GM19023 (cell line): ENCODE measurements around the gene CPNE6.

ENCODE experiments used
- ATAC-seq: cut with Tn5 transposase; IDR thresholded peaks from one replicate; pipeline ENCODE4 v1.9.1; 2021; ENCODE audit warnings: mild to moderate bottlenecking, moderate library complexity; ENCODE audit not compliant: unreplicated experiment

CPNE6 gene

GRCh38 chr14:24068711-24069410 lies 2.5 kb upstream of the CPNE6 start:
- no peak for ATAC-seq

DNA sequence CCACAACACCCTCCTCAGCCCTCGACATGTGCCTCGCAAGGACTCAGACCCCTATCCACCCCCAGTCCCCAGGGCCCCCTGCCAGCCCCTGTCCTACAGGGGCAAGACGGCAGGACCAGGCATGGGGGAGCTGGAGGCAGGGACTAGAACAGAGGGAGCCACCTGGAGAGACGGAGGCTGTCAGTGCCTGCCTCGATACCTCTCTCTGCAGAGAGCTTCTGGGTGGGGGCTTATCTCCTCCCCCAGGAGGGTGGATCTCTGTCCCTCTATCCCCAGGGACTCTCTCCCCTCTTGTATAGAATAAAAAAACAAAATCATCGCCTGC lies 2.0 kb upstream of the CPNE6 start:
- no peak for ATAC-seq

DNA sequence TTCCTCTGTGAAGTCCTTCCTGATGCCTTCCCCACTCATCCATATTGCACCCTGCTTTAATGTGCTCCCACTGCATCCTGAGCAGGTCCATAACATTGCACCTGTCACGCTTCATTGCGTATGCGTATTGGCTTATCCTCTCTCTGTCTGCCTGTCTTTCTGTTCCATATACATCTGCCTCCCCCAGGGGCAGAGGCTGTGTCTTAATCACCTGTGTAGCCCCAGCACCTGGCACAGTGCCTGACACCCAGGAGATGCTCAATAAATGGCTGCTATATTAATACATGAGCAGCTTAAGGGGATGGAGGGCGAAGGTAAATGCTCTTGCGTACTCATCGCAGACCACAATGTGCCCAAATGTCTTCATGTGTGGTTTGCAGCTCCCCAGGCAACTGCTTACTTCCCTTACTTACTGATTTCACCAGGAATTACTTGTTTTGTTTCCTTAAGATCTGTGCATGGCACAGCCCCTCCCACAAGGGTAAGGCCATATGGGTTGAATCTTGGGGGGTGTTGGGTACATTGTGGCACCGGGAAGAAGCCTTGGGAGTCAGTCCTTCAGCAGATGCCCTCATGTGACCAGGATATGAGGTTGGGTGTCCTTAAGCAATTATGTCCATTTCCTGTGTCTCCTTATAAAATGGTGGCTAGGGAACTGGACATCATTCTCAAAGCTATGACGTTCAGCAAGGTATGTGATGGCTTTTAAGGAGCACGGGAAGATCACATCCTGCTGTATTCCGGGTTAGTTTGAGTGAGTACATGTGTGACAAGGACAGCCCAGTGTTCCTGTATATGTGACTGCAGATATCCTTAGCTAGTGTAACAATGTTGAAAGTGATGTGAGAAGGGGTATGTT lies 848 bp upstream of the CPNE6 start:
- no peak for ATAC-seq

- no peak for ATAC-seq
These were observed 571 bp downstream of the CPNE6 start for GRCh38 chr14:24071836-24072430.

- no peak for ATAC-seq
These were observed 1.1 kb downstream of the CPNE6 start for GRCh38 chr14:24072436-24072835.

DNA sequence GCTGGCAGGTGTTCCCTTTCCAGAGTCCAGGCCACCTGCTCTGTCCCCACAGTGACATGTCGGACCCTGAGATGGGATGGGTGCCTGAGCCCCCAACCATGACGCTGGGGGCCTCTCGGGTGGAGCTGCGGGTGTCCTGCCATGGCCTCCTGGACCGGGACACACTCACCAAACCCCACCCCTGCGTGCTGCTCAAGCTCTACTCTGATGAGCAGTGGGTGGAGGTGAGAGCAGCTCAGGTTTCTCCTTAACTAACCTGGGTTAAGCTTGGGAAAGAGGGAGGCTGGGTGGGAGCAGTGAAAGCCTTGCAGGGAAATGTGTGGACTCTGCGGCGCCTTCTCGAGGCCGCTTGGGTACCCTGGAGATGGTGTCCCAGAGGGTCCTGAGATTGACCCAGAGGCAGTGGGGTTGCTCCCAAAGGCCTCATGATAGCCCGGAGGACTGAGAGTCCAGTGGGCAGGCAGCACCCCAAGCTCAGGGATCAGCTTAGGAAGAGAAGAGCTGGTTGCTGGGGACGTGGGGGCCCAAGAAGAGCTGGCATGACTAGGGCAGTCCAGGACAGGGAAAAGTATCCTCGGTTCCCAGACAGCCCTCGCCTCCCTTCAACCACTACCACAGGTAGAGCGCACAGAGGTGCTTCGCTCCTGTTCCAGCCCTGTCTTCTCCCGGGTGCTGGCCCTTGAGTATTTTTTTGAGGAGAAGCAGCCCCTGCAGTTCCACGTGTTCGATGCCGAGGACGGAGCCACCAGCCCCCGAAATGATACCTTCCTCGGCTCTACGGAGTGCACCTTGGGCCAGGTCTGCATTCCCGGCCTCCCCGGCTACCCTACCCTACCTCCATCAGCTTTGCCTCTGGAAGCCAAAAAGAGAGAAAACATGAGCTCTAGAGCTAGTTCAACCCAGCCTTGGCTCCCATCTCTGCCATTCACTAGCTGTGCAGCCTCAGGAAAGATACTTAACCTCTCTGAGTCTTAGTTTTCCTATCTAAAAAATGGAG lies 1.8 kb downstream of the CPNE6 start:
- ATAC-seq = no peak

GRCh38 chr14:24074625-24075484 lies 3.5 kb downstream of the CPNE6 start:
- ATAC-seq = no peak

DNA sequence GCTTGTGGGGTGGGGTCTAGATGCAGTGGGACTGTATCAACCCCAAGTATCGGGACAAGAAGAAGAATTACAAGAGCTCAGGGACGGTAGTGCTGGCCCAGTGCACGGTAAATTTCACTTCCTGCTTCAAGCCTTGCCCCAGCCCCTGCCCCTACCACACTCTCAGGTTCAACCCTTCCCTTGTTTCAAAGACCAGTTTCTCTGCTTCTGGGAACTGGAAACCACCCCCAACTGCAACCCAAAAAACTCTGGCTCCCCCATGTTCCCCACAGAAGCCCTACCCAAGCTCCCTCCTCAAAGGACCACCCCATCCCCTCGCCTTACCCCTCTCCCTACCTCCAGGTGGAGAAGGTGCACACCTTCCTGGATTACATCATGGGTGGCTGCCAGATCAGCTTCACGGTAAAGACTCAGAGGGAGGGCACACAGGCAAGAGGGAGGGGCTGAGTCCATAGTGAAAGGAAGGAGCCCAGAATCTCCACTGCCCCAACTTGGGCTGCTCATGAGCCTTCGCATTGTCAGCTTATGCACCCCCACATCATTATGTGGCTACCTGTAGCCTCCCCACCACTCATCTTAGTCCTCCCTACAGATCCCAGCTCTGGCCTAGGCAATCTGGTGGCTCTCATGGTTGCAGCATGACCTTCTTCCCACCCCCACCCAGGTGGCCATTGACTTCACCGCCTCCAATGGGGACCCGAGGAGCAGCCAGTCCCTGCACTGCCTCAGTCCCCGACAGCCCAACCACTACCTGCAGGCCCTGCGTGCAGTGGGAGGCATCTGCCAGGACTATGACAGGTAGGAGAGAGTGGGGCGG lies 4.3 kb downstream of the CPNE6 start:
- ATAC-seq = peak; percentile 53

DNA sequence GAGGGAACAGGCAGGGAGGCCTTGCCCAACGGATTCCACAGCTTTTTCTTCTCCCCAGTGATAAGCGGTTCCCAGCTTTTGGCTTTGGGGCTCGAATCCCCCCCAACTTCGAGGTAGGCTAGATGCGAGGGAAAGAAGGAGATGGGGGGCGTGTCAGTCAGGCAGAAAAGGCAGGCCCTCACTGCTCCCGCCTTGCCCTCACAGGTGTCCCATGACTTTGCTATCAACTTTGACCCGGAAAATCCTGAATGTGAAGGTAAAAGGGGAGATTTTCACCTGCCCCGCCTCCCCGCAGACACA lies 4.9 kb downstream of the CPNE6 start:
- ATAC-seq = no peak

- no peak for ATAC-seq
These were observed 5.7 kb downstream of the CPNE6 start for GRCh38 chr14:24077086-24077485.

DNA sequence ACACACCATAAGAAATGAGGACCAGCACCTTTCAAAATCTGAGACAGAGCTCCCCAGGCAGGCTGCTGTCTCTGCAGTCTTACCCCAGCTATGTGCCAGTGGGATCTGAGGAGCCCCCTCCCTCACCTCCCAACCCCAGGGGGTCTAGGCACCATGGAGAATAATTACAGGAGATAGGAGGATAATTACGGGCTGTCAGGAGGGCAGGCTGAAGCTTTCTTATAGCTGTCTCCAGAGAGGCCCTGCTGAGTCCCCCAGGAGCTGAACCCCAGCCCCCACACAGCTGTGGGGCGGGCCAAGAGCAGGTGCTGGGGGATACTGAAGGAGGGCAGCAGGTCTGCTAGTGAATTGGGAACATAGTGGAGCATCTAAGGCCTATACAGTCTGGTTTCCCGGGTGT lies 6.8 kb downstream of the CPNE6 start:
- ATAC-seq = no peak

DNA sequence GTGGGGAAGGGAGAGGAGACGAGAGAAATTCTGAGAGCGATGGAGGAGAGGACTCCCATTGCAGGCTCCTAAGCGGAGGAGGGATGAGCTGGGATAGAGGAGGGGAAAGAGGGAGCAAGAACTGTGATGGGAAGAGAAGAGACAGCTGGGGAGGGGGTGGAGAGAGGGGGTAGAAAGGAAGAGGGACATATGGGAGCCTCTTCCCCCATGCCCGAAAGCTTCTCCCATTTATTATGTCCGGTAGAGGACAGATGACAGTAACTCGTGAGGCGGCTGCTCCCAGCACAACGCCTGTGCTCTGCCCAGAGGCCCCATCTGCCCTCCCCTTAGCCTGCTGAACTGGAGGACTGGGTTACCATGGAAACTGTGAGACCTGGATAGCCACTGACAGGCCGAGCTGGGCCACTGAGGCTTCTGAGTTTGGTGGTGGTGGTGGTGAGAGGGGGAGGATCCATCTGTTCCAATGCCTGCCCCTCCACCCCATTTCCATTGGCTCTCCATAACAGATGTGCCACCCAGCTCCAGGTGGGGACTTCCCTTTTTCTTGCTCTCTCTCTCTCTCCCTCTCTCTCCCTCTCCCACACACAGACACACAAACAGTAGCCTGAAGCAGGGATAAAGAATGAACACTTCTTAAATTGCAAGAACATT lies 8.3 kb downstream of the CPNE6 start:
- ATAC-seq = no peak

DNA sequence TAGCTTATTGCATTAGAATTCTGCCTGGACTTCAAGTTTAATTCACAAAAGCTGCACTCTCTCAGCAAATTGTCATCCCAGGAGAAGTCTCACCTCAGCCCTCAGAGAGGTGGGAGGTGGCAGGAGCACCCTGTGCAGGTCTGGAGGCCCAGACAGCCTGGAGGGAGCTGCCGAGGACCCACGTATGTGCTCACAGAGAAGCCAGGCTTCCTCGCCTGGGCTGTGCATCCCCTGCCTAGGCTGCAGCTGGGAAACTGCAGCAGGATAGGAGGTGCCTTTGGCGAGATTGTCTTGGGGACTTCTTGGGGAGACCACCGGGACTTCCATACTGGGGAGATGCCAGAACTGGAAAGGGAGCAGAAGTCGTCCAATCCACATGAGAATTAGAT lies 8.8 kb downstream of the CPNE6 start:
- ATAC-seq = no peak

GRCh38 chr14:24080888-24081738 lies 9.8 kb downstream of the CPNE6 start:
- peak; percentile 93 for ATAC-seq

GRCh38 chr14:24081739-24082211 lies 10.4 kb downstream of the CPNE6 start:
- no peak for ATAC-seq

DNA sequence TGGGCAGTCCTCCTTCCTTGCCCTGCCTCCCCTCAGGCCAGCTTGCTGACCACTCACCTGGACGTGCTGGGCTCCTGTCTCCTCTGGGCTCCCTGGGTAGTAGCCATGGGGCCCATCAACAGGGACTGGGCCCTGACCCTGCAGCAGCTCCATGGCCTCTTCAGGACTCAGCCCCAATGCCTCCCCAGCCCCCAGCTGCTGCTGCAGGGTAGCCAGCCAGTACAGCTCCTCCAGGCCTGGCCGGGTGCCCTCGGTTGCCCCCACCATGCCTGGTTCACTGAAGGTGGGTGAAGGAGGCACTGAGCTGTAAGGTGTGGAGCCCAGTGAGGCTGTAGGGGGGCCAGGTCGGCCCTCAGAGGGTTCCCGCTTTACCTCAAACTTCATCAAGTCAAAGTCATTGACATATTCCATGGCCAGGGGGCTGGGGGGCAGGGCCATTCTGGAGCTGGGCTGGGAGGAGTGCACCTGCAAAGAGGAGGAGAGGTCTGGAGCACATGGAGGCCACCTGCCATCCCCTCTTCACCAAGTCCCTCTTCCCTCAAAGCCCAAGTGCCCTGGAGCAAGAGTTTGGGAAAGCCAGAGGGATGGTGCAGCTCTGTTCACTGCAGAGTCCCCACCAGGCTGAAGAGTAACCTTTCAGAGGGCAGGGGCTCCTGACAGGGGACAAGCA lies 11.2 kb downstream of the CPNE6 start:
- ATAC-seq = no peak

- no peak for ATAC-seq
These were observed 12.1 kb downstream of the CPNE6 start for GRCh38 chr14:24083462-24083861.
